Measurements from ENCODE around the gene CDH13. TPM values are rescaled to one million over a fixed set of nuclear protein-coding genes. Genes with fewer than 3 reads are reported as not detected.

CDH13 gene
- total and polyA plus RNA-seq, 8 donors: 0.12 to 21.4 (median 1.7) TPM; not detected in 1

DNA sequence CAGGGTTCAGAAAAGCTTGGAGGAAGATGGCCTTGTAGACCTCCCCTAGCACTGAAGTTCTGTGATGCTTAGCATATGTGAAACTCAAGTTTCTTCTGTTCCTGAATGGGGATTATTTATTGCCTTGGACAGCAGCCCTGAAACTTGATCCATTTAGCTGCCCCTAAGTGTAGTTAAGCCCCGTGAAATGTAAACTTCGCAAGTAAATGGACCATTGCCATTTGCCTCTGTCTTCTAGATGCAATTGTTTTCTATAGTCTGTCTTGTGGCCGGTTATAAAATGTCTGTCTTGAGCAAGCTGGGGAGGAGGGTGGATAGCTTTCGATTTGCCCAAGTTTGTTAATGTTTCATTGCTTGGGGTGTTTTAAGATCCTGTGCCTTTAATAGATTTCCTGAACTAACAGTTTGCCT, 261.8 kb downstream of the CDH13 start:
- Histone ChIP-seq H3K27ac (no peak overlapping the region), H3K36me3 (no peaks in the 10 kb centered on the region), H3K4me1 (peaks cover 0 to 14% (median 0%) of the 10 kb centered on the region in 4 donors), H3K4me3 (no peak overlapping the region), H3K9me3 (no peaks in the 10 kb centered on the region), H3K27me3 (no peaks in the 10 kb centered on the region)
- peak in 1 of 2 donors; percentile 85 for DNase-seq
- TF ChIP-seq, protein P1, sequence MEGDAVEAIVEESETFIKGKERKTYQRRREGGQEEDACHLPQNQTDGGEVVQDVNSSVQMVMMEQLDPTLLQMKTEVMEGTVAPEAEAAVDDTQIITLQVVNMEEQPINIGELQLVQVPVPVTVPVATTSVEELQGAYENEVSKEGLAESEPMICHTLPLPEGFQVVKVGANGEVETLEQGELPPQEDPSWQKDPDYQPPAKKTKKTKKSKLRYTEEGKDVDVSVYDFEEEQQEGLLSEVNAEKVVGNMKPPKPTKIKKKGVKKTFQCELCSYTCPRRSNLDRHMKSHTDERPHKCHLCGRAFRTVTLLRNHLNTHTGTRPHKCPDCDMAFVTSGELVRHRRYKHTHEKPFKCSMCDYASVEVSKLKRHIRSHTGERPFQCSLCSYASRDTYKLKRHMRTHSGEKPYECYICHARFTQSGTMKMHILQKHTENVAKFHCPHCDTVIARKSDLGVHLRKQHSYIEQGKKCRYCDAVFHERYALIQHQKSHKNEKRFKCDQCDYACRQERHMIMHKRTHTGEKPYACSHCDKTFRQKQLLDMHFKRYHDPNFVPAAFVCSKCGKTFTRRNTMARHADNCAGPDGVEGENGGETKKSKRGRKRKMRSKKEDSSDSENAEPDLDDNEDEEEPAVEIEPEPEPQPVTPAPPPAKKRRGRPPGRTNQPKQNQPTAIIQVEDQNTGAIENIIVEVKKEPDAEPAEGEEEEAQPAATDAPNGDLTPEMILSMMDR (IDR thresholded peaks at IDR 0.05): no peak
- no peak for TF ChIP-seq POLR2A (IDR thresholded peaks at IDR 0.05)
- TF ChIP-seq POLR2AphosphoS5 (IDR thresholded peaks at IDR 0.05): peak in 1 of 3 donors; percentile 19
- WGBS, 5 donors: 10 to 31% (median 15%) methylated on average over 4 of the region's 4 CpGs
- intact Hi-C loops (cut with DNase I; ENCODE audit: low total_unique reads): no loop called here

DNA sequence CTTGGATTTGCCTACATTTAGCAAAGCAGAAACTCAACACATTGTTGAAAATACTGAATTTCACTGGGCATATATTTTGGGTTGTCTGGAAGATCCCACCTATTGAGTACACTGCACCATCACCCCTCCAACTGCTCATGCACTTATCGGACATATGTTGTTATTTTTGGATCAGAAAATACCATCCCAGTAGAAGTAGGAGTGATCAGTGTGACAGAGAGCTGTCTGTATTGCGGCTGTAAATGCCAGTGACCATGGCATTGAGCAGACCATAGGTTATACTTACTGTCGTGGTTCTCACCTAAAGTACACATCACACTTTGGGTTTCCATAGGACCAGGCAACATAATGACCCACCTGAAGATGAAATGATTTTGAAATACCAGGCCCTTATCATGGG, 264.7 kb downstream of the CDH13 start:
- Histone ChIP-seq H3K27me3 (no peaks in the 10 kb centered on the region), H3K4me3 (no peak overlapping the region), H3K36me3 (no peaks in the 10 kb centered on the region), H3K27ac (no peak overlapping the region), H3K4me1 (peaks cover 0 to 14% (median 0%) of the 10 kb centered on the region in 4 donors), H3K9me3 (no peaks in the 10 kb centered on the region)
- intact Hi-C loops (cut with DNase I; ENCODE audit: low total_unique reads): no loop called here
- 75 to 90% (median 88%) methylated on average over 3 of the region's 3 CpGs for WGBS, 5 donors
- TF ChIP-seq POLR2A (IDR thresholded peaks at IDR 0.05): no peak
- TF ChIP-seq, protein P1 (IDR thresholded peaks at IDR 0.05): no peak
- no peak for DNase-seq

DNA sequence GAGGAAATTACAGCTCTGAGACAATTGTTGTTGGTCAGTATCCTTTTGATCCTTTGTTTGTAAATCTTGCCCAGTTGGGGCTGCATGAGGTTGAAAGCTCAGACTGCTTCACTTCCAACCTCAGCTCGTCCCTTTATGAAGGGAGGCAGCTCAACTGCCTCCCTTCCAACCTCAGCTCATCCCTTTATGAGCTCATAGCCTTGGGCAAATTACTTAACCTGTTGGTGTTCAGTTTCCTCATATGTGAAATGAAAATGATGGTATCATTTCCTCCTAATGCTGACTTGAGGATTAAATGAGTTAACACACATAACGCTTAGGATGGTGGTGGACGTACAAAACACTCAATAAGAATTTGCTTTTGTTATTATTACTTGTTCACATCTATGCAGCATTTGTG, 265.1 kb downstream of the CDH13 start:
- TF ChIP-seq EP300 (IDR thresholded peaks at IDR 0.05): no peak
- no peak for TF ChIP-seq POLR2A (IDR thresholded peaks at IDR 0.05)
- TF ChIP-seq, protein P1 (IDR thresholded peaks at IDR 0.05): no peak
- TF ChIP-seq POLR2AphosphoS5 (IDR thresholded peaks at IDR 0.05): no peak
- 64 to 83% (median 79%) methylated on average over 3 of the region's 3 CpGs for WGBS, 5 donors
- no peaks in the 10 kb centered on the region for H3K9me3 ChIP-seq
- intact Hi-C loops (cut with DNase I; ENCODE audit: low total_unique reads): no loop called here
- H3K27ac ChIP-seq: no peak overlapping the region
- H3K27me3 ChIP-seq: no peaks in the 10 kb centered on the region
- H3K36me3 ChIP-seq: no peaks in the 10 kb centered on the region
- H3K4me1 ChIP-seq: peaks cover 0 to 14% (median 0%) of the 10 kb centered on the region in 4 donors
- no peak overlapping the region for H3K4me3 ChIP-seq
- no peak for DNase-seq

GRCh38 chr16:82892324-82892723, 265.6 kb downstream of the CDH13 start:
- TF ChIP-seq EP300 (IDR thresholded peaks at IDR 0.05): no peak
- no peak for TF ChIP-seq POLR2A (IDR thresholded peaks at IDR 0.05)
- TF ChIP-seq, protein P1 (IDR thresholded peaks at IDR 0.05): no peak
- TF ChIP-seq POLR2AphosphoS5 (IDR thresholded peaks at IDR 0.05): no peak
- WGBS, 5 donors: 84 to 96% (median 87%) methylated on average over 2 of the region's 2 CpGs
- Histone ChIP-seq H3K27me3 (no peaks in the 10 kb centered on the region), H3K4me1 (peaks cover 0 to 14% (median 0%) of the 10 kb centered on the region in 4 donors), H3K27ac (no peak overlapping the region), H3K9me3 (no peaks in the 10 kb centered on the region), H3K36me3 (no peaks in the 10 kb centered on the region), H3K4me3 (no peak overlapping the region)
- intact Hi-C loops (cut with DNase I; ENCODE audit: low total_unique reads): no loop called here
- no peak for DNase-seq
